Stimulated activated CD8-positive, alpha-beta memory T cell treated with anti-CD3 and anti-CD28 coated beads, Interleukin-15, amount 100 ng/mL, for 48 hours (primary cell): Measurements from ENCODE around the gene MYEOV.

Source experiments
- DNase-seq, 2 donors: peaks; one replicate each; pipeline ENCODE4 v3.0.0-alpha.2; 2020; ENCODE audit warnings: low read depth in 2 of 2

Gene MYEOV

GRCh38 chr11:69265911-69266510, 27.9 kb upstream of the MYEOV start:
- no peak for DNase-seq

- no peak for DNase-seq
Observed at GRCh38 chr11:69267395-69267805, 26.6 kb upstream of the MYEOV start.

GRCh38 chr11:69268911-69269310, 25.0 kb upstream of the MYEOV start:
- no peak for DNase-seq

- DNase-seq: no peak
Observed at GRCh38 chr11:69269388-69269787, 24.6 kb upstream of the MYEOV start.

GRCh38 chr11:69269926-69270697, 23.8 kb upstream of the MYEOV start:
- no peak for DNase-seq

GRCh38 chr11:69270941-69271340, 23.0 kb upstream of the MYEOV start:
- DNase-seq: no peak

- DNase-seq: no peak
Observed at GRCh38 chr11:69272055-69272454, 21.9 kb upstream of the MYEOV start.

GRCh38 chr11:69272831-69273485, 21.0 kb upstream of the MYEOV start:
- DNase-seq: no peak

GRCh38 chr11:69273571-69273970, 20.4 kb upstream of the MYEOV start:
- DNase-seq: no peak

- DNase-seq: no peak
Observed at GRCh38 chr11:69274531-69275016, 19.4 kb upstream of the MYEOV start.

GRCh38 chr11:69275178-69275577, 18.8 kb upstream of the MYEOV start:
- DNase-seq: no peak

GRCh38 chr11:69276165-69276564, 17.8 kb upstream of the MYEOV start:
- no peak for DNase-seq

- DNase-seq: no peak
Observed at GRCh38 chr11:69277074-69277809, 16.7 kb upstream of the MYEOV start.

GRCh38 chr11:69278091-69278867, 15.7 kb upstream of the MYEOV start:
- no peak for DNase-seq

GRCh38 chr11:69280451-69280850, 13.5 kb upstream of the MYEOV start:
- DNase-seq: no peak

GRCh38 chr11:69280994-69281393, 13.0 kb upstream of the MYEOV start:
- no peak for DNase-seq

- DNase-seq: no peak
Observed at GRCh38 chr11:69283446-69283845, 10.5 kb upstream of the MYEOV start.

- DNase-seq: no peak
Observed at GRCh38 chr11:69284081-69284511, 9.9 kb upstream of the MYEOV start.

GRCh38 chr11:69285091-69285490, 8.9 kb upstream of the MYEOV start:
- no peak for DNase-seq

- DNase-seq: no peak
Observed at GRCh38 chr11:69285766-69286165, 8.2 kb upstream of the MYEOV start.
